ENCODE data around the gene CNPY3. TPM values are rescaled to one million over a fixed set of nuclear protein-coding genes. Genes with fewer than 3 reads are reported as not detected.

Gene CNPY3
- total and polyA plus RNA-seq, 10 of the 15 experiments (the other 5 are each of a cell fraction or from before 2014, with no cell fraction given) = 7.2 to 102 (median 73.6) TPM

GRCh38 chr6:42962502-42963178, 33.4 kb downstream of the CNPY3 start:
- ChIA-PET POLR2A (no interaction called here), RAD21 (ENCODE audit: unreplicated experiment) (no interaction called here), SMC1A (ENCODE audit: uncharacterized antibody, unreplicated experiment) (no interaction called here), CTCF (interaction anchor here (1.0 to 1.9 kb wide), 2 partner anchors 16 to 34 kb away, joined by 3 to 6 read pairs; partner anchors contain the start of gene CNPY3)
- intact Hi-C loops (cut with micrococcal nuclease; ENCODE audit: unreplicated experiment) (no loop called here), in situ Hi-C loops (cut with MboI) (no loop called here)
- no peak overlapping the region for H3K27ac ChIP-seq (ENCODE audit: control insufficient read depth, insufficient read depth)
- no peaks in the 10 kb centered on the region for H3K4me1 ChIP-seq (ENCODE audit: control insufficient read depth, insufficient read depth, low read length)
- no peaks in the 10 kb centered on the region for H3K79me2 ChIP-seq (ENCODE audit: control insufficient read depth, insufficient read depth, low read length)
- TF ChIP-seq ZBTB11 (CRISPR knock-in tag; IDR thresholded peaks at IDR 0.05) (no peak), POLR2A (IDR thresholded peaks at IDR 0.05; ENCODE audit: low read depth, low read length) (no peak), SUZ12 (IDR thresholded peaks at IDR 0.05; ENCODE audit: unreplicated experiment) (no peak), ZNF622 (IDR thresholded peaks at IDR 0.05) (no peak), RUNX3 (IDR thresholded peaks at IDR 0.05; ENCODE audit: low read length) (no peak), SRF (IDR thresholded peaks at IDR 0.05; ENCODE audit: low read depth in 2 of 2, low read length in 2 of 2) (no peak), TCF7 (IDR thresholded peaks at IDR 0.05; ENCODE audit: borderline replicate concordance) (no peak), MXI1 (IDR thresholded peaks at IDR 0.05; ENCODE audit: low read depth, low read length) (no peak), ETV6 (conservative IDR thresholded peaks at IDR 0.05 in 1 of 2, IDR thresholded peaks at IDR 0.05 in 1 of 2; ENCODE audit: borderline replicate concordance in 1 of 2, low read depth in 1 of 2) (no peak), NFIC (IDR thresholded peaks at IDR 0.05; ENCODE audit: low read depth, low read length) (no peak)
- no peaks in the 10 kb centered on the region for H3K9me3 ChIP-seq (replicated peaks; ENCODE audit: control insufficient read depth, insufficient read depth, low read length)
- H3K27me3 ChIP-seq (replicated peaks in 1 of 2; ENCODE audit: control insufficient read depth in 2 of 2, insufficient read depth in 2 of 2, low read length in 1 of 2) = no peaks in the 10 kb centered on the region
- H4K20me1 ChIP-seq (ENCODE audit: control insufficient read depth, insufficient read depth) = no peaks in the 10 kb centered on the region
- ATAC-seq = no peak
- FAIRE-seq = no peak
- H3K4me3 ChIP-seq = no peak overlapping the region
- DNase-seq (ENCODE audit: low read depth, low spot score) = no peak
- H2AFZ ChIP-seq (ENCODE audit: control insufficient read depth, low read depth, low read length) = no peak overlapping the region
- H3K9ac ChIP-seq (ENCODE audit: control insufficient read depth, insufficient read depth, low read length) = no peak overlapping the region
- no peak overlapping the region for H3K4me2 ChIP-seq (ENCODE audit: control insufficient read depth, insufficient read depth)
- WGBS (ENCODE audit: insufficient coverage, insufficient replicate concordance, low lambda C conversion rate, missing lambda C conversion rate) = 83% methylated on average over 13 of the region's 13 CpGs
- H3K36me3 ChIP-seq (ENCODE audit: control insufficient read depth in 2 of 2, insufficient read depth in 2 of 2, low read length in 1 of 2) = no peaks in the 10 kb centered on the region; a peak in 2 of 4 replicates
- BruUV-seq (replicated peaks) = no TSS peak

Measured in GM12878 (cell line).